ENCODE data around the gene OR52I2. TPM values are rescaled to one million over a fixed set of nuclear protein-coding genes. Genes with fewer than 3 reads are reported as not detected.
A peak's percentile ranks its signal among the peaks of the same experiment; 100 is the strongest.

The OR52I2 gene
- total RNA-seq, 1 experiment from 2014 or later, result not detected

- Histone ChIP-seq H4K20me1 (ENCODE audit: insufficient read depth) (no peaks in the 10 kb centered on the region), H3K4me1 (replicated peaks; ENCODE audit: insufficient read depth) (no peaks in the 10 kb centered on the region), H3K4me2 (no peak overlapping the region), H2AFZ (no peak overlapping the region), H3K4me3 (no peak overlapping the region), H3K9me2 (ENCODE audit: insufficient read depth) (no peaks in the 10 kb centered on the region), H3F3A (ENCODE audit: insufficient read depth, low read depth) (no peaks in the 10 kb centered on the region), H3K9me3 (ENCODE audit: insufficient read depth, low read depth) (no peaks in the 10 kb centered on the region), H3K79me2 (ENCODE audit: low read depth) (no peaks in the 10 kb centered on the region), H3K36me3 (ENCODE audit: low read depth) (no peaks in the 10 kb centered on the region), H3K27ac (no peak overlapping the region), H3K27me3 (ENCODE audit: insufficient read depth, low read depth) (peaks cover 13% of the 10 kb centered on the region; the same call in 1 of the 2 replicates)
- intact Hi-C loops (cut with micrococcal nuclease; ENCODE audit: unreplicated experiment), result no loop called here
- no TSS peak for BruUV-seq (replicated peaks)
- TF ChIP-seq EZH2 (IDR thresholded peaks at IDR 0.05; ENCODE audit: low read depth) (no peak), CTCF (conservative IDR thresholded peaks at IDR 0.05) (no peak)
- DNase-seq, result no peak
- ChIA-PET CTCF (no interaction called here), POLR2A (ENCODE audit: unreplicated experiment) (no interaction called here)
Measured at GRCh38 chr11:4615856-4616444, 34.4 kb downstream of the OR52I2 start.

- no peaks in the 10 kb centered on the region for H3F3A ChIP-seq (ENCODE audit: insufficient read depth, low read depth)
- H4K20me1 ChIP-seq (ENCODE audit: insufficient read depth), result no peaks in the 10 kb centered on the region
- TF ChIP-seq CTCF (conservative IDR thresholded peaks at IDR 0.05) (no peak), EZH2 (IDR thresholded peaks at IDR 0.05; ENCODE audit: low read depth) (no peak)
- H3K4me1 ChIP-seq (replicated peaks; ENCODE audit: insufficient read depth), result no peaks in the 10 kb centered on the region
- no peaks in the 10 kb centered on the region for H3K36me3 ChIP-seq (ENCODE audit: low read depth)
- BruUV-seq (replicated peaks), result no TSS peak
- H3K9me3 ChIP-seq (ENCODE audit: insufficient read depth, low read depth), result no peaks in the 10 kb centered on the region
- no peak for DNase-seq
- H2AFZ ChIP-seq, result no peak overlapping the region
- no peaks in the 10 kb centered on the region for H3K9me2 ChIP-seq (ENCODE audit: insufficient read depth)
- intact Hi-C loops (cut with micrococcal nuclease; ENCODE audit: unreplicated experiment), result no loop called here
- no peak overlapping the region for H3K4me3 ChIP-seq
- CTCF ChIA-PET, result no interaction called here
- H3K27ac ChIP-seq, result no peak overlapping the region
- peaks cover 23% of the 10 kb centered on the region for H3K27me3 ChIP-seq (ENCODE audit: insufficient read depth, low read depth)
- H3K79me2 ChIP-seq (ENCODE audit: low read depth), result no peaks in the 10 kb centered on the region
- no peak overlapping the region for H3K4me2 ChIP-seq
- POLR2A ChIA-PET (ENCODE audit: unreplicated experiment), result no interaction called here
Measured at GRCh38 chr11:4619514-4619913, 38.0 kb downstream of the OR52I2 start.

GRCh38 chr11:4626207-4627099 lies 44.9 kb downstream of the OR52I2 start:
- no peaks in the 10 kb centered on the region for H3K36me3 ChIP-seq (ENCODE audit: low read depth)
- POLR2A ChIA-PET (ENCODE audit: unreplicated experiment), result no interaction called here
- BruUV-seq (replicated peaks), result no TSS peak
- H4K20me1 ChIP-seq (ENCODE audit: insufficient read depth), result no peaks in the 10 kb centered on the region
- no peak overlapping the region for H3K27ac ChIP-seq
- CTCF ChIA-PET, result no interaction called here
- H3K9me2 ChIP-seq (ENCODE audit: insufficient read depth), result no peaks in the 10 kb centered on the region
- H3F3A ChIP-seq (ENCODE audit: insufficient read depth, low read depth), result no peaks in the 10 kb centered on the region
- DNase-seq, result peak; percentile 39 to 50
- no peak overlapping the region for H2AFZ ChIP-seq
- H3K79me2 ChIP-seq (ENCODE audit: low read depth), result no peaks in the 10 kb centered on the region
- no peak overlapping the region for H3K4me3 ChIP-seq
- no peaks in the 10 kb centered on the region for H3K4me1 ChIP-seq (replicated peaks; ENCODE audit: insufficient read depth)
- peaks cover 10% of the 10 kb centered on the region for H3K27me3 ChIP-seq (ENCODE audit: insufficient read depth, low read depth)
- intact Hi-C loops (cut with micrococcal nuclease; ENCODE audit: unreplicated experiment), result loop anchor here (5.0 kb wide), 2 partner anchors 741 to 756 kb away; partner anchors contain the start of gene OR51M1
- no peak overlapping the region for H3K4me2 ChIP-seq
- no peaks in the 10 kb centered on the region for H3K9me3 ChIP-seq (ENCODE audit: insufficient read depth, low read depth)
- TF ChIP-seq EZH2 (IDR thresholded peaks at IDR 0.05; ENCODE audit: low read depth) (no peak), CTCF (conservative IDR thresholded peaks at IDR 0.05) (peak; percentile 80)
